SK-N-SH treated with all-trans-retinoic acid at 6 μM for 48 hours (cell line): ENCODE data around the gene ULK4.

Experiments used
- ATAC-seq: fragments of 200-7000 bp; cut with Tn5 transposase; 3 replicates; pipeline ENCODE4 v1.9.1; 2020; ENCODE audit warnings: mild to moderate bottlenecking, moderate library complexity
- ARNTL ChIP-seq: fragments of 450-650 bp; formaldehyde crosslinking; IDR thresholded peaks from 2 replicates; pipeline ENCODE4 v1.5.0; 2020; ENCODE audit warnings: low read depth, mild to moderate bottlenecking, moderate library complexity, borderline replicate concordance
- BACH2 ChIP-seq: fragments of 250-450 bp; sonication (Bioruptor Pico); IDR thresholded peaks from 2 replicates; pipeline ENCODE4 v1.9.0; 2021; ENCODE audit warnings: mild to moderate bottlenecking, borderline replicate concordance
- CSDC2 ChIP-seq: fragments of 250-450 bp; sonication (Bioruptor Pico); IDR thresholded peaks from 2 replicates; pipeline ENCODE4 v1.5.0; 2020; ENCODE audit warnings: mild to moderate bottlenecking, moderate library complexity
- GLIS3 ChIP-seq: fragments of 250-450 bp; sonication (Bioruptor Pico); IDR thresholded peaks from 2 replicates; pipeline ENCODE4 v1.5.0; 2020; ENCODE audit warnings: mild to moderate bottlenecking, moderate library complexity
- ISL1 ChIP-seq: fragments of 250-450 bp; sonication (Bioruptor Pico); IDR thresholded peaks from 2 replicates; pipeline ENCODE4 v2.1.2; 2022; ENCODE audit warnings: mild to moderate bottlenecking, moderate library complexity
- PPARA ChIP-seq: fragments of 250-450 bp; sonication (Bioruptor Pico); IDR thresholded peaks from 2 replicates; pipeline ENCODE4 v1.5.0; 2020; ENCODE audit warnings: mild to moderate bottlenecking, borderline replicate concordance
- RARB ChIP-seq: fragments of 250-450 bp; sonication (Bioruptor Pico); IDR thresholded peaks from 2 replicates; pipeline ENCODE4 v1.8.0; 2021; ENCODE audit warnings: mild to moderate bottlenecking, moderate library complexity
- SNAI2 ChIP-seq: fragments of 250-450 bp; sonication (Bioruptor Pico); IDR thresholded peaks from 2 replicates; pipeline ENCODE4 v1.5.0; 2020; ENCODE audit warnings: mild to moderate bottlenecking, moderate library complexity
- ZNF565 ChIP-seq: fragments of 450-650 bp; formaldehyde crosslinking; conservative IDR thresholded peaks from 2 replicates; pipeline ENCODE4 v1.5.0; 2020; ENCODE audit warnings: low read depth, mild to moderate bottlenecking, moderate library complexity
- ZNF8 ChIP-seq: fragments of 450-650 bp; formaldehyde crosslinking; IDR thresholded peaks from 2 replicates; pipeline ENCODE4 v1.5.0; 2020; ENCODE audit warnings: mild to moderate bottlenecking, moderate library complexity
- TF ChIP-seq, protein P1 (sequence below): fragments of 250-450 bp; sonication (Bioruptor Pico); IDR thresholded peaks from 2 replicates; pipeline ENCODE4 v1.5.1; 2021; ENCODE audit warnings: mild to moderate bottlenecking, moderate library complexity
- TF ChIP-seq, protein P2 (sequence below): fragments of 250-450 bp; sonication (Bioruptor Pico); IDR thresholded peaks from 2 replicates; pipeline ENCODE4 v1.5.1; 2020; ENCODE audit warnings: low read depth, mild to moderate bottlenecking, moderate library complexity
- TF ChIP-seq, protein P3 (sequence below): fragments of 250-450 bp; sonication (Bioruptor Pico); IDR thresholded peaks from 2 replicates; pipeline ENCODE4 v1.8.0; 2021; ENCODE audit warnings: low read depth, mild to moderate bottlenecking, moderate library complexity, borderline replicate concordance
- TF ChIP-seq, protein P4 (sequence below): fragments of 250-450 bp; sonication (Bioruptor Pico); IDR thresholded peaks from 2 replicates; pipeline ENCODE4 v1.5.0; 2020; ENCODE audit warnings: mild to moderate bottlenecking, moderate library complexity
- TF ChIP-seq, protein P5 (sequence below): fragments of 250-450 bp; sonication (Bioruptor Pico); IDR thresholded peaks from 2 replicates; pipeline ENCODE4 v1.8.0; 2020; ENCODE audit warnings: mild to moderate bottlenecking, moderate library complexity, borderline replicate concordance

The ULK4 gene

DNA sequence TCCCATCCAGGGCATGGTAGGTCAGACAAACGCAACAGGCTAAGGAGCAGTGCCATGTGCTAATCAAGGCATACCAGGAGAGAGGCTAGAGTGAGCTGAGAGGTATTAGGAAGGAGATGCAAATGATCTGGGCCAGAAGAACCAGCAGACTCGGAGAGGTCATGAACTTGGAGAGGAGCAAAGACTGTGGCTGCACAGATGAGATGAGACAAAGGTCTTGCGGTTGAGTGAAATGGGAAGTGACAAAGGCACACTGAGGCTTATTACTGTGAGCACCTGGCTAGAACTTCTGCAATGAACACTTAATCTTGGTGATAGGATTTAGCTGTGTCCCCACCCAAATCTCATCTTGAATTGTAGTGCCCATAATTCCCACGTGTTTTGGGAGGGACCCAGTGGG lies 380.2 kb downstream of the ULK4 start:
- no peak for ATAC-seq
- TF ChIP-seq, protein P1, sequence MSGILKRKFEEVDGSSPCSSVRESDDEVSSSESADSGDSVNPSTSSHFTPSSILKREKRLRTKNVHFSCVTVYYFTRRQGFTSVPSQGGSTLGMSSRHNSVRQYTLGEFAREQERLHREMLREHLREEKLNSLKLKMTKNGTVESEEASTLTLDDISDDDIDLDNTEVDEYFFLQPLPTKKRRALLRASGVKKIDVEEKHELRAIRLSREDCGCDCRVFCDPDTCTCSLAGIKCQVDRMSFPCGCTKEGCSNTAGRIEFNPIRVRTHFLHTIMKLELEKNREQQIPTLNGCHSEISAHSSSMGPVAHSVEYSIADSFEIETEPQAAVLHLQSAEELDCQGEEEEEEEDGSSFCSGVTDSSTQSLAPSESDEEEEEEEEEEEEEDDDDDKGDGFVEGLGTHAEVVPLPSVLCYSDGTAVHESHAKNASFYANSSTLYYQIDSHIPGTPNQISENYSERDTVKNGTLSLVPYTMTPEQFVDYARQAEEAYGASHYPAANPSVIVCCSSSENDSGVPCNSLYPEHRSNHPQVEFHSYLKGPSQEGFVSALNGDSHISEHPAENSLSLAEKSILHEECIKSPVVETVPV, result no peak
- TF ChIP-seq ISL1 (CRISPR knock-in tag), result no peak
- TF ChIP-seq CSDC2 (CRISPR knock-in tag), result no peak
- no peak for TF ChIP-seq ARNTL (CRISPR knock-in tag)
- TF ChIP-seq SNAI2 (CRISPR knock-in tag), result no peak
- TF ChIP-seq, protein P2, sequence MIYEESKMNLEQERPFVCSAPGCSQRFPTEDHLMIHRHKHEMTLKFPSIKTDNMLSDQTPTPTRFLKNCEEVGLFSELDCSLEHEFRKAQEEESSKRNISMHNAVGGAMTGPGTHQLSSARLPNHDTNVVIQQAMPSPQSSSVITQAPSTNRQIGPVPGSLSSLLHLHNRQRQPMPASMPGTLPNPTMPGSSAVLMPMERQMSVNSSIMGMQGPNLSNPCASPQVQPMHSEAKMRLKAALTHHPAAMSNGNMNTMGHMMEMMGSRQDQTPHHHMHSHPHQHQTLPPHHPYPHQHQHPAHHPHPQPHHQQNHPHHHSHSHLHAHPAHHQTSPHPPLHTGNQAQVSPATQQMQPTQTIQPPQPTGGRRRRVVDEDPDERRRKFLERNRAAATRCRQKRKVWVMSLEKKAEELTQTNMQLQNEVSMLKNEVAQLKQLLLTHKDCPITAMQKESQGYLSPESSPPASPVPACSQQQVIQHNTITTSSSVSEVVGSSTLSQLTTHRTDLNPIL, result no peak
- TF ChIP-seq ZNF565 (CRISPR knock-in tag), result no peak
- TF ChIP-seq, all 23 proteins: peak for 0

DNA sequence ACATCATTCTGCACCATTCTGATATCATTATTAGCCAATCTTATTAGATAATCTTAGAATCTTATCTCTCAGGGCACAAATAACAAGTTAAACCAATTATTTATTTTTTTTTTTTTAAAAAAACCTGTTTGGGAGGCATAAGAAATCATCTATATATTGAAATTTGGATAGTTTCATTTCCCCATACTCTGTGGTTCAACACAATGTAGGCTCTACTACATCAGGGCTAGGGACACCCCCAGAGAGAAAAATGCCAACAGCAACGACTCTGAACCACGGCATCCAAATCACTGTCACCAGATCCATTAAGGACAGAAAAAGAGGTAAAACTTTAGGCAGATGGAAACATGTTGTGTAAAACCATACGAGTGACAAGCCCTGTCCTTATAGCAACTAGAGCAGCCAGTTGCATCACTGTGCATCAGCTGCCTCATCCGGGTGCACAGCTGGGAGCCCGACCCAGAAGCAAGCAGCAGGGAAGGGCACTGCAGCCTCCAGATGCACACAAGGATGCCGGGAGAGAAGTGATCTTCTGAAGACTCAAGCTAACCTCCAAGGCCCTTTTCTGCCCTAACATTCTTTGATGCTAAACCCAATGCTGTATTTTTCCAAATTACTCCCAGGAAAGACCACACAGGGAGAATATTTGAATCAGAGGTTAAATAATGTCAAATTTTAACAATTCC lies 381.5 kb downstream of the ULK4 start:
- TF ChIP-seq ARNTL (CRISPR knock-in tag) (no peak), BACH2 (no peak), ISL1 (CRISPR knock-in tag) (no peak), GLIS3 (CRISPR knock-in tag) (no peak)
- TF ChIP-seq, protein P3, sequence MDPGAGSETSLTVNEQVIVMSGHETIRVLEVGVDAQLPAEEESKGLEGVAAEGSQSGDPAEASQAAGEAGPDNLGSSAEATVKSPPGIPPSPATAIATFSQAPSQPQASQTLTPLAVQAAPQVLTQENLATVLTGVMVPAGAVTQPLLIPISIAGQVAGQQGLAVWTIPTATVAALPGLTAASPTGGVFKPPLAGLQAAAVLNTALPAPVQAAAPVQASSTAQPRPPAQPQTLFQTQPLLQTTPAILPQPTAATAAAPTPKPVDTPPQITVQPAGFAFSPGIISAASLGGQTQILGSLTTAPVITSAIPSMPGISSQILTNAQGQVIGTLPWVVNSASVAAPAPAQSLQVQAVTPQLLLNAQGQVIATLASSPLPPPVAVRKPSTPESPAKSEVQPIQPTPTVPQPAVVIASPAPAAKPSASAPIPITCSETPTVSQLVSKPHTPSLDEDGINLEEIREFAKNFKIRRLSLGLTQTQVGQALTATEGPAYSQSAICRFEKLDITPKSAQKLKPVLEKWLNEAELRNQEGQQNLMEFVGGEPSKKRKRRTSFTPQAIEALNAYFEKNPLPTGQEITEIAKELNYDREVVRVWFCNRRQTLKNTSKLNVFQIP, result no peak
- TF ChIP-seq, protein P4, sequence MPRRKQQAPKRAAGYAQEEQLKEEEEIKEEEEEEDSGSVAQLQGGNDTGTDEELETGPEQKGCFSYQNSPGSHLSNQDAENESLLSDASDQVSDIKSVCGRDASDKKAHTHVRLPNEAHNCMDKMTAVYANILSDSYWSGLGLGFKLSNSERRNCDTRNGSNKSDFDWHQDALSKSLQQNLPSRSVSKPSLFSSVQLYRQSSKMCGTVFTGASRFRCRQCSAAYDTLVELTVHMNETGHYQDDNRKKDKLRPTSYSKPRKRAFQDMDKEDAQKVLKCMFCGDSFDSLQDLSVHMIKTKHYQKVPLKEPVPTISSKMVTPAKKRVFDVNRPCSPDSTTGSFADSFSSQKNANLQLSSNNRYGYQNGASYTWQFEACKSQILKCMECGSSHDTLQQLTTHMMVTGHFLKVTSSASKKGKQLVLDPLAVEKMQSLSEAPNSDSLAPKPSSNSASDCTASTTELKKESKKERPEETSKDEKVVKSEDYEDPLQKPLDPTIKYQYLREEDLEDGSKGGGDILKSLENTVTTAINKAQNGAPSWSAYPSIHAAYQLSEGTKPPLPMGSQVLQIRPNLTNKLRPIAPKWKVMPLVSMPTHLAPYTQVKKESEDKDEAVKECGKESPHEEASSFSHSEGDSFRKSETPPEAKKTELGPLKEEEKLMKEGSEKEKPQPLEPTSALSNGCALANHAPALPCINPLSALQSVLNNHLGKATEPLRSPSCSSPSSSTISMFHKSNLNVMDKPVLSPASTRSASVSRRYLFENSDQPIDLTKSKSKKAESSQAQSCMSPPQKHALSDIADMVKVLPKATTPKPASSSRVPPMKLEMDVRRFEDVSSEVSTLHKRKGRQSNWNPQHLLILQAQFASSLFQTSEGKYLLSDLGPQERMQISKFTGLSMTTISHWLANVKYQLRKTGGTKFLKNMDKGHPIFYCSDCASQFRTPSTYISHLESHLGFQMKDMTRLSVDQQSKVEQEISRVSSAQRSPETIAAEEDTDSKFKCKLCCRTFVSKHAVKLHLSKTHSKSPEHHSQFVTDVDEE (CRISPR knock-in tag), result no peak
- TF ChIP-seq, protein P5, sequence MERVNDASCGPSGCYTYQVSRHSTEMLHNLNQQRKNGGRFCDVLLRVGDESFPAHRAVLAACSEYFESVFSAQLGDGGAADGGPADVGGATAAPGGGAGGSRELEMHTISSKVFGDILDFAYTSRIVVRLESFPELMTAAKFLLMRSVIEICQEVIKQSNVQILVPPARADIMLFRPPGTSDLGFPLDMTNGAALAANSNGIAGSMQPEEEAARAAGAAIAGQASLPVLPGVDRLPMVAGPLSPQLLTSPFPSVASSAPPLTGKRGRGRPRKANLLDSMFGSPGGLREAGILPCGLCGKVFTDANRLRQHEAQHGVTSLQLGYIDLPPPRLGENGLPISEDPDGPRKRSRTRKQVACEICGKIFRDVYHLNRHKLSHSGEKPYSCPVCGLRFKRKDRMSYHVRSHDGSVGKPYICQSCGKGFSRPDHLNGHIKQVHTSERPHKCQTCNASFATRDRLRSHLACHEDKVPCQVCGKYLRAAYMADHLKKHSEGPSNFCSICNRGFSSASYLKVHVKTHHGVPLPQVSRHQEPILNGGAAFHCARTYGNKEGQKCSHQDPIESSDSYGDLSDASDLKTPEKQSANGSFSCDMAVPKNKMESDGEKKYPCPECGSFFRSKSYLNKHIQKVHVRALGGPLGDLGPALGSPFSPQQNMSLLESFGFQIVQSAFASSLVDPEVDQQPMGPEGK, result no peak
- no peak for ATAC-seq

DNA sequence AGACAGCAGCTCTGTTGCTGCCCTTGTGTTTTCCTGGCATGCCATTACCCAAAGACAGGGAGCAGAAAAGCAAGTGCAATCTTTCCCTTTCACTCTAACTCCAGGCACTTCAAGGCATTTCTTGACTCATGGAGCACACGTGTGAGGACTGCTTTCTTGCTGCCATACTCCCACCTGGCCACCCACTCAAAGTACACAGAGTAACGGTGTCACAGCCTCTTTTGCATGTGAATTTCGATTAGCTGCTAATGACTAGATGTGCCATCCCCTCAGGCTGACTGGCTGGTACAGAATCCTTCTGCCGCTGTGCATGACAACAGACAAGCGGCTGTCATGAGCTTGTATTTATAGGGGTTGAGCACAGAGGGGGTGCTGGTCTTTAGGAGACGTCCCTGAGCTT lies 382.0 kb downstream of the ULK4 start:
- ATAC-seq, result no peak
- TF ChIP-seq ZNF565 (CRISPR knock-in tag), result no peak
- no peak for TF ChIP-seq CSDC2 (CRISPR knock-in tag)
- TF ChIP-seq RARB (CRISPR knock-in tag), result no peak
- TF ChIP-seq, protein P2, result no peak
- TF ChIP-seq ZNF8 (CRISPR knock-in tag), result no peak
- TF ChIP-seq PPARA (CRISPR knock-in tag), result no peak
- no peak for TF ChIP-seq BACH2
- no peak for TF ChIP-seq ISL1 (CRISPR knock-in tag)
- TF ChIP-seq SNAI2 (CRISPR knock-in tag), result no peak

DNA sequence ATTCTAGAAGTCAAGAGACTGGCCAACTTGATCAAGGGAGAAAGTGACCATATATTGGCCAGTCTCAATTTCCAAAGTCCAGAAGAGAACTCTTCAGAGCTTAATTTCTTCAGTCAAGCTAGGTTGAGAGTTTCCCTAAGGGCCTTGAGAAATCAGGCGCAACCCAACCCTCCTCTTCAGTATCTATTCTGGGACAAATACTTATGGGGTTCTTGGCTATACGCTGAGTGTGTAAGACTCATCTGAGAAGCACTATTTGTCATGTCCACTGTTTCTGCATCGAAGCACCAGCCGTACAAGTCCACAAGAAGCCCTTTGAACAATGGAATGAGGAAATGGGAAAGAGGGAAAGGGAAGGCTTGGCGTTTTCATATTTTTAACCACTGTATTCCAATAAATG lies 383.1 kb downstream of the ULK4 start:
- TF ChIP-seq ISL1 (CRISPR knock-in tag) (no peak), ZNF565 (CRISPR knock-in tag) (no peak), GLIS3 (CRISPR knock-in tag) (no peak), PPARA (CRISPR knock-in tag) (no peak)

More for the DNA sequence above, 383.1 kb downstream of the ULK4 start:
- ATAC-seq, result no peak
